ENCODE measurements around the gene FGFR2. TPM values are rescaled to one million over a fixed set of nuclear protein-coding genes. Genes with fewer than 3 reads are reported as not detected.

FGFR2 gene
- total and polyA plus RNA-seq, 2 of the 4 experiments (the other 2 are of a cell fraction): not detected

GRCh38 chr10:121455377-121455776, 142.9 kb downstream of the FGFR2 start:
- Histone ChIP-seq H3K4me1 (ENCODE audit: control insufficient read depth, insufficient read depth, low read length) (no peaks in the 10 kb centered on the region), H4K5ac (ENCODE audit: low read depth, low read length) (no peak overlapping the region), H2AK9ac (replicated peaks; ENCODE audit: low read depth, low read length, poor library complexity) (no peak overlapping the region), H3K79me1 (ENCODE audit: low read depth in 1 of 2, low read length in 2 of 2) (no peaks in the 10 kb centered on the region), H3K9me1 (ENCODE audit: insufficient read depth, low read length) (no peaks in the 10 kb centered on the region), H3K9me3 (ENCODE audit: control insufficient read depth, insufficient read depth, low read length) (peaks cover 34% of the 10 kb centered on the region), H2AFZ (replicated peaks; ENCODE audit: low read length, poor library complexity) (no peak overlapping the region), H2BK15ac (ENCODE audit: low read depth, low read length) (no peak overlapping the region), H3K36me3 (ENCODE audit: control insufficient read depth, insufficient read depth, low read length) (no peaks in the 10 kb centered on the region), H2AK5ac (ENCODE audit: low read depth, low read length) (no peak overlapping the region), H3K27me3 (ENCODE audit: control insufficient read depth, insufficient read depth, low read length) (no peaks in the 10 kb centered on the region), H2BK20ac (ENCODE audit: low read depth, low read length) (no peak overlapping the region), H3K56ac (ENCODE audit: extremely low read depth, insufficient read depth, low read length) (no peak overlapping the region), H4K91ac (ENCODE audit: insufficient read depth, low read depth, low read length) (no peak overlapping the region), H3K18ac (ENCODE audit: low read depth, low read length) (no peak overlapping the region), H3K4ac (ENCODE audit: low read depth, low read length) (no peak overlapping the region), H4K8ac (ENCODE audit: low read depth in 2 of 2, low read length in 2 of 2) (no peak overlapping the region), H3K14ac (replicated peaks; ENCODE audit: low read depth, low read length) (no peak overlapping the region), H3K23ac (ENCODE audit: low read depth, low read length) (no peak overlapping the region), H4K20me1 (ENCODE audit: insufficient read depth, low read length) (no peaks in the 10 kb centered on the region), H2BK5ac (ENCODE audit: low read depth, low read length, poor library complexity, severe bottlenecking) (no peak overlapping the region), H3K4me3 (ENCODE audit: insufficient read depth, low read depth, low read length) (no peak overlapping the region), H3K9ac (ENCODE audit: low read depth, low read length) (no peak overlapping the region), H2BK120ac (ENCODE audit: low read depth, low read length) (no peak overlapping the region), H3K27ac (ENCODE audit: insufficient read depth, low read length) (no peak overlapping the region), H3K4me2 (ENCODE audit: low read depth, low read length) (no peak overlapping the region)
- no peak for TF ChIP-seq ELK1 (IDR thresholded peaks at IDR 0.05; ENCODE audit: borderline replicate concordance, low read depth, low read length)
- TF ChIP-seq RCOR1 (IDR thresholded peaks at IDR 0.05; ENCODE audit: insufficient replicate concordance, low read length): no peak
- no peak for TF ChIP-seq NFE2L2 (IDR thresholded peaks at IDR 0.05; ENCODE audit: low read depth, low read length)
- TF ChIP-seq POLR2A (IDR thresholded peaks at IDR 0.05; ENCODE audit: low read depth, low read length): no peak
- no peak for TF ChIP-seq FOS (IDR thresholded peaks at IDR 0.05; ENCODE audit: low read depth, low read length)
- no peak for TF ChIP-seq RFX5 (IDR thresholded peaks at IDR 0.05; ENCODE audit: low read depth, low read length)
- TF ChIP-seq CHD1 (IDR thresholded peaks at IDR 0.05; ENCODE audit: low read depth, low read length): no peak
- TF ChIP-seq MAFK (IDR thresholded peaks at IDR 0.05; ENCODE audit: low read depth, low read length): no peak
- TF ChIP-seq SMC3 (IDR thresholded peaks at IDR 0.05; ENCODE audit: low read depth, low read length): no peak
- TF ChIP-seq MAZ (IDR thresholded peaks at IDR 0.05; ENCODE audit: borderline replicate concordance, low read depth, low read length): no peak
- TF ChIP-seq BHLHE40 (IDR thresholded peaks at IDR 0.05; ENCODE audit: low read depth, low read length): no peak
- TF ChIP-seq CEBPB (IDR thresholded peaks at IDR 0.05; ENCODE audit: low read depth, low read length): no peak
- WGBS, 2 experiments (ENCODE audit: extremely low coverage in 2 of 2, insufficient read length in 1 of 2): 50% methylated on average over 2 of the region's 5 CpGs; no CpG with 5 or more reads in 1 of the 2 experiments
- dilution Hi-C loops (cut with HindIII; ENCODE audit: low sequenced_read_pairs, unreplicated experiment) (no loop called here), in situ Hi-C loops (cut with MboI; ENCODE audit: low sequenced_read_pairs) (no loop called here), intact Hi-C loops (cut with micrococcal nuclease) (no loop called here)
- POLR2A ChIA-PET (ENCODE audit: unreplicated experiment): no interaction called here
- no TSS peak for BruUV-seq (replicated peaks)
- CTCF ChIA-PET: no interaction called here
- no peak for DNase-seq
- ATAC-seq (ENCODE audit: low read depth): no peak

All from IMR-90 (cell line).